Spleen (tissue), 7 donors: Measurements from ENCODE around the gene RYR2.

Source experiments
- CTCF ChIP-seq, 11 experiments: fragments of 200-600 bp in 7 of 11; fragments of 450-650 bp in 4 of 11; sonication (generic) in 4 of 11; IDR thresholded peaks in 8 of 11; conservative IDR thresholded peaks in 3 of 11; 1 replicate in 7 of 11; 2 replicates in 4 of 11; pipeline versions ENCODE4 v1.4.0 to v1.8.0; 2016 to 2021; ENCODE audit warnings: antibody characterized with exemption in 11 of 11, inconsistent platforms in 4 of 11, mild to moderate bottlenecking in 1 of 11
- POLR2A ChIP-seq, 3 donors: fragments of 450-650 bp; IDR thresholded peaks; one replicate each; pipeline ENCODE4 v1.5.1; 2017; ENCODE audit warnings: antibody characterized with exemption in 3 of 3, mild to moderate bottlenecking in 1 of 3
- POLR2AphosphoS5 ChIP-seq, 3 donors: sonication (generic); formaldehyde crosslinking; IDR thresholded peaks; one replicate each; pipeline ENCODE4 v1.5.1; 2017; ENCODE audit warnings: antibody characterized with exemption in 3 of 3
- donor health status: DM: no; HTN: no; CAD: no; lungs with moderate emphysema.
- donor health status: DM: no; HTN: no; CAD: no.
- donor health status: DM: no; HTN: no; CAD: no.

GRCh38 chr1:237701534-237701933 lies 659.5 kb downstream of the RYR2 start:
- no peak for TF ChIP-seq CTCF (IDR thresholded peaks at IDR 0.05 in 8 of 11, conservative IDR thresholded peaks at IDR 0.05 in 3 of 11)
- TF ChIP-seq POLR2A (IDR thresholded peaks at IDR 0.05): no peak
- TF ChIP-seq POLR2AphosphoS5 (IDR thresholded peaks at IDR 0.05): no peak
